K562 (cell line): ENCODE data around the gene CYTH4. TPM values are rescaled to one million over a fixed set of nuclear protein-coding genes. Genes with fewer than 3 reads are reported as not detected.
A peak's percentile ranks its signal among the peaks of the same experiment; 100 is the strongest.

ENCODE experiments used
- ATAC-seq: fragments of 200-7000 bp; cut with Tn5 transposase; 3 replicates; pipeline ENCODE4 v1.9.1; 2020; ENCODE audit warnings: moderate library complexity
- BruUV-seq: library from RNA; stranded (reverse); fragments of 400-500 nt; replicated peaks from 2 replicates; lab custom pipeline; 2021; lab: Mats Ljungman, UMichigan
- CTCF ChIA-PET: fragments of 300-600 bp; formaldehyde crosslinking; extraction: SDS; loops from one replicate; lab custom pipeline; 2021; ENCODE audit warnings: low intra/inter-chr PET ratio; lab: Yijun Ruan, JAX
- POLR2A ChIA-PET: fragments of 300-600, 350-650 bp; sonication (Branson Sonifier 250); formaldehyde crosslinking; extraction: SDS; loops from one replicate; lab custom pipeline; 2021; ENCODE audit warnings: antibody characterized with exemption, inconsistent platforms; lab: Yijun Ruan, JAX
- DNase-seq, 4 experiments: peaks; one replicate each; pipeline versions ENCODE4 v3.0.0 to v3.0.0-alpha.2; 2011 to 2018; ENCODE audit warnings: low spot score in 3 of 4, mixed read lengths in 3 of 4; ENCODE audit errors: extremely low read depth in 1 of 4
- FAIRE-seq: peaks from 2 replicates; lab custom pipeline; 2011; peaks lifted over from hg19 to GRCh38; lab: Jason Lieb, UNC
- H2AFZ ChIP-seq: 2 replicates; pipeline ENCODE4 v1.6.0; 2011; ENCODE audit warnings: low read depth, low read length, control low read depth, inconsistent platforms
- H3K27ac ChIP-seq: fragments of 200-600 bp; 3 replicates; pipeline ENCODE4 v1.8.0; 2011; ENCODE audit warnings: low read depth, mild to moderate bottlenecking, control low read depth, inconsistent platforms, low read length, moderate library complexity, mixed read lengths; ENCODE audit errors: extremely low read depth
- H3K27me3 ChIP-seq, 2 experiments: fragments of 300-600 bp in 1 of 2; 2 replicates in 1 of 2; 3 replicates in 1 of 2; pipeline versions ENCODE4 v1.6.0 to v1.8.0; 2011; ENCODE audit warnings: inconsistent platforms in 2 of 2, low read length in 2 of 2, mild to moderate bottlenecking in 1 of 2, mixed read lengths in 1 of 2, moderate library complexity in 1 of 2; ENCODE audit not compliant: control insufficient read depth in 2 of 2, insufficient read depth in 2 of 2
- H3K36me3 ChIP-seq: fragments of 300-600 bp; 3 replicates; pipeline ENCODE4 v1.8.0; 2011; ENCODE audit warnings: mild to moderate bottlenecking, low read length, inconsistent platforms; ENCODE audit not compliant: control insufficient read depth, insufficient read depth
- H3K4me1 ChIP-seq, 2 experiments: fragments of 200-600 bp in 1 of 2; replicated peaks in 1 of 2; 2 replicates in 1 of 2; 3 replicates in 1 of 2; pipeline versions ENCODE4 v1.5.1 to v1.8.0; 2011; ENCODE audit warnings: inconsistent platforms in 2 of 2, low read length in 2 of 2, mild to moderate bottlenecking in 1 of 2, mixed read lengths in 1 of 2, moderate library complexity in 1 of 2; ENCODE audit not compliant: control insufficient read depth in 2 of 2, insufficient read depth in 2 of 2
- H3K4me2 ChIP-seq: 2 replicates; pipeline ENCODE4 v1.6.1; 2011; ENCODE audit warnings: low read length, control low read depth, inconsistent platforms, mixed read lengths; ENCODE audit not compliant: insufficient read depth
- H3K4me3 ChIP-seq: fragments of 200-600 bp; sonication (generic), shearing (Covaris generic); 2 replicates; pipeline ENCODE4 v1.5.1; 2016; ENCODE audit warnings: control low read depth, inconsistent platforms
- H3K79me2 ChIP-seq: fragments of 200-600 bp; 3 replicates; pipeline ENCODE4 v1.8.0; 2011; ENCODE audit warnings: low read length, inconsistent platforms; ENCODE audit not compliant: control insufficient read depth, insufficient read depth
- H3K9ac ChIP-seq, 2 experiments: 2 replicates each; pipeline versions ENCODE4 v1.6.0 to v1.6.1; 2011; ENCODE audit warnings: low read depth in 2 of 2, low read length in 2 of 2, control low read depth in 1 of 2, inconsistent platforms in 1 of 2, mild to moderate bottlenecking in 1 of 2, mixed read lengths in 1 of 2; ENCODE audit not compliant: insufficient read depth in 1 of 2
- H3K9me1 ChIP-seq: one replicate; pipeline ENCODE4 v1.6.0; 2011; ENCODE audit warnings: inconsistent platforms, mild to moderate bottlenecking, low read length, moderate library complexity; ENCODE audit not compliant: control insufficient read depth, insufficient read depth
- H3K9me3 ChIP-seq: replicated peaks from 2 replicates; pipeline ENCODE4 v1.5.1; 2011; ENCODE audit warnings: low read depth, low read length, inconsistent platforms; ENCODE audit not compliant: control insufficient read depth, insufficient read depth
- H4K20me1 ChIP-seq: replicated peaks from 2 replicates; pipeline ENCODE4 v1.6.1; 2011; ENCODE audit warnings: low read length, inconsistent platforms, mixed read lengths; ENCODE audit not compliant: control insufficient read depth, insufficient read depth
- CEBPB ChIP-seq: fragments of 450-650 bp; IDR thresholded peaks from 2 replicates; pipeline ENCODE4 v1.6.1; 2016; ENCODE audit warnings: missing genetic modification characterization, missing compliant biosample characterization
- CHD1 ChIP-seq: fragments of 200-600 bp; sonication (generic); IDR thresholded peaks from one replicate; pipeline ENCODE4 v1.6.1; 2012; ENCODE audit warnings: mild to moderate bottlenecking, moderate library complexity, low read length, inconsistent platforms
- ELF1 ChIP-seq: fragments of 200-800 bp; sonication (Bioruptor generic); IDR thresholded peaks from 2 replicates; pipeline ENCODE4 v1.6.1; 2016; ENCODE audit warnings: missing genetic modification characterization, missing compliant biosample characterization
- PTBP1 ChIP-seq: fragments of 200-400 bp; formaldehyde crosslinking; IDR thresholded peaks from 2 replicates; pipeline ENCODE4 v1.6.1; 2017; ENCODE audit warnings: low read depth, low read length
- RBM25 ChIP-seq: fragments of 200-400 bp; formaldehyde crosslinking; IDR thresholded peaks from 2 replicates; pipeline ENCODE4 v1.6.1; 2018; ENCODE audit warnings: low read length, low read depth, moderate library complexity; ENCODE audit not compliant: severe bottlenecking
- SMARCA5 ChIP-seq: fragments of 450-650 bp; IDR thresholded peaks from 2 replicates; pipeline ENCODE4 v1.6.1; 2016
- WGBS: fragments of 100-300 bp; shearing (Covaris generic); methylation state at CpG from one replicate; pipeline ENCODE4 v1.1.6; 2016; ENCODE audit warnings: low coverage, mixed read lengths; ENCODE audit not compliant: insufficient coverage; ENCODE audit errors: missing lambda C conversion rate; 5-methylcytosine and 5-hydroxymethylcytosine counted together
- in situ Hi-C: fragments of 300-500 bp; cut with MboI; formaldehyde crosslinking; loops from 4 replicates; pipeline ENCODE4 v1.15.0; 2018; ENCODE audit warnings: inconsistent platforms, mixed read lengths
- intact Hi-C: fragments of 100-400 bp; cut with micrococcal nuclease; formaldehyde crosslinking; loops from 2 replicates; pipeline ENCODE4 v1.14.2; 2022
- polyA plus RNA-seq, 8 experiments: library from polyadenylated mRNA; depleted of rRNA in 4 of 8; stranded (reverse) in 5 of 8; unstranded in 3 of 8; fragments of >200 nt; fragmentation: Nextera tagmentation in 2 of 8; fragmentation: Illumina TruSeq in 1 of 8; extraction: Ambion mirVana in 2 of 8; extraction: Trizol in 1 of 8; gene quantifications; 2 replicates each; pipeline versions ENCODE4 v1.2.1 to v1.2.3, GENCODE V29; 2011 to 2014; ENCODE audit warnings: inconsistent platforms in 1 of 8, missing spikeins in 1 of 8
- total RNA-seq, 7 experiments: library from RNA; depleted of rRNA in 6 of 7; stranded (reverse); fragments of >200 nt in 6 of 7; fragmentation: Illumina TruSeq in 2 of 7; extraction: Trizol in 2 of 7; gene quantifications; 2 replicates each; pipeline versions ENCODE4 v1.2.1 to v1.2.3, GENCODE V29; 2011 to 2021; ENCODE audit warnings: low replicate concordance in 1 of 7
- TF ChIP-seq, protein P1 (sequence below): sonication (generic); formaldehyde crosslinking; IDR thresholded peaks from 2 replicates; pipeline ENCODE4 v1.8.0; 2022; ENCODE audit warnings: mild to moderate bottlenecking, missing genetic modification reagents, borderline replicate concordance
- TF ChIP-seq, protein P2 (sequence below): sonication (generic); formaldehyde crosslinking; IDR thresholded peaks from 2 replicates; pipeline ENCODE4 v1.8.1; 2022; ENCODE audit warnings: missing genetic modification reagents

The CYTH4 gene
- total and polyA plus RNA-seq, 9 of the 15 experiments (the other 6 are each of a cell fraction or from before 2014, with no cell fraction given) = 0.03 to 2.0 (median 0.61) TPM; not detected in 1

DNA sequence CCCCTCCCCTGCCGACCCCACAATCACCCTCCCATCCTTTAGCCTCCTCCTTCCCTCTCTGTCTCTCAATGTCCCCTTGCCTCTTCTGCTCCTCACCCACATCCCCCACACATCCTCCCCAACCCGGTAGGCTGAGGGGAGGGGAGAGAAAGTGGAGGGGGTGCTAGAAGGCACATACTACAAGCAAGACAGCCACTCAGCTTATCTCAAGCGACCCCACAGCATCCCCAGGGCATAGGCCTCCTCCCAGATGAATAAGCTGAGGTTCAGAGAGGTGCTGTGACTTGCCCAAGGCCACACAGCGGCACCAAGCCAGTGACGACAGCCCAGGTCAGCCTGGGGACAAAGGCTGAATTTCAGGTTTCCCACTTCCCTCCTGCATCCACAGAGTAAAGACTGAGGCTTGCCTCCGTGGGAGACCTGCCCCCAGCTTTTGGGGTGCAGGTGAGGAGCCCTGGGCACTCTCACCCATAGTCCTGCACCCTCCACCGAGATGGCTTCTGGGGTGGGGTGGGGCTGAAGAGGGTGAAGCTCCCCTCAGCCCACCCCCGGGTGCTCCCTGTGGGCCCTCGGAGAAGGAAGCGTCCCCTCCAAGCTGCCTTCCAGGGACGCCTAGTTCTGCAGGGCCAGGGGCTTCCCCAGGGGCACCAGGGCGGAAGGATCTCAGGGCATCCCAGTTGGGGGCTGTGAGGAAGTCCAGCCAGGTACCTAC is 38.8 kb upstream of the CYTH4 start:
- H3K4me2 ChIP-seq = peak overlapping the region; percentile 92
- H3K36me3 ChIP-seq = peaks cover 36% of the 10 kb centered on the region; the same call in 2 of the 3 replicates
- no peaks in the 10 kb centered on the region for H3K9me1 ChIP-seq
- intact Hi-C loops = no loop called here
- no peaks in the 10 kb centered on the region for H3K27me3 ChIP-seq
- peaks cover 29 to 49% of the 10 kb centered on the region in 2 experiments for H3K4me1 ChIP-seq
- ChIA-PET CTCF (no interaction called here), POLR2A (interaction anchor here (0.6 to 0.7 kb wide), 2 partner anchors 21 to 69 kb away, joined by 3 to 4 read pairs; no protein-coding TSS in a partner anchor)
- ATAC-seq = peak; percentile 2; the same call in 1 of the 3 replicates
- 0% methylated on average over 5 of the region's 12 CpGs for WGBS
- DNase-seq = peak in 1 of 4 experiments; percentile 34
- peak overlapping the region; percentile 88 for H3K27ac ChIP-seq
- peak overlapping the region; percentile 56; the same call in 1 of the 2 replicates for H2AFZ ChIP-seq
- in situ Hi-C loops = no loop called here
- H3K79me2 ChIP-seq = peaks cover 42% of the 10 kb centered on the region
- FAIRE-seq = no peak
- no peaks in the 10 kb centered on the region for H3K9me3 ChIP-seq
- H3K9ac ChIP-seq = peak overlapping the region; percentile 80 to 91
- TSS peak; percentile 48 for BruUV-seq
- no peaks in the 10 kb centered on the region; the same call in none of the 2 replicates for H4K20me1 ChIP-seq
- peak overlapping the region; percentile 76 for H3K4me3 ChIP-seq
- TF ChIP-seq CHD1 (peak; percentile 88), RBM25 (peak; percentile 68), ELF1 (peak; percentile 17; the same call in 1 of the 2 replicates), CEBPB (tag) (no peak), SMARCA5 (peak; percentile 83; the same call in 1 of the 2 replicates), PTBP1 (peak; percentile 70; the same call in 1 of the 2 replicates)
- TF ChIP-seq, protein P1, sequence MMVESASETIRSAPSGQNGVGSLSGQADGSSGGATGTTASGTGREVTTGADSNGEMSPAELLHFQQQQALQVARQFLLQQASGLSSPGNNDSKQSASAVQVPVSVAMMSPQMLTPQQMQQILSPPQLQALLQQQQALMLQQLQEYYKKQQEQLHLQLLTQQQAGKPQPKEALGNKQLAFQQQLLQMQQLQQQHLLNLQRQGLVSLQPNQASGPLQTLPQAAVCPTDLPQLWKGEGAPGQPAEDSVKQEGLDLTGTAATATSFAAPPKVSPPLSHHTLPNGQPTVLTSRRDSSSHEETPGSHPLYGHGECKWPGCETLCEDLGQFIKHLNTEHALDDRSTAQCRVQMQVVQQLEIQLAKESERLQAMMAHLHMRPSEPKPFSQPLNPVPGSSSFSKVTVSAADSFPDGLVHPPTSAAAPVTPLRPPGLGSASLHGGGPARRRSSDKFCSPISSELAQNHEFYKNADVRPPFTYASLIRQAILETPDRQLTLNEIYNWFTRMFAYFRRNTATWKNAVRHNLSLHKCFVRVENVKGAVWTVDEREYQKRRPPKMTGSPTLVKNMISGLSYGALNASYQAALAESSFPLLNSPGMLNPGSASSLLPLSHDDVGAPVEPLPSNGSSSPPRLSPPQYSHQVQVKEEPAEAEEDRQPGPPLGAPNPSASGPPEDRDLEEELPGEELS (CRISPR knock-in tag) = no peak; the same call in 1 of the 2 replicates
- TF ChIP-seq, protein P2, sequence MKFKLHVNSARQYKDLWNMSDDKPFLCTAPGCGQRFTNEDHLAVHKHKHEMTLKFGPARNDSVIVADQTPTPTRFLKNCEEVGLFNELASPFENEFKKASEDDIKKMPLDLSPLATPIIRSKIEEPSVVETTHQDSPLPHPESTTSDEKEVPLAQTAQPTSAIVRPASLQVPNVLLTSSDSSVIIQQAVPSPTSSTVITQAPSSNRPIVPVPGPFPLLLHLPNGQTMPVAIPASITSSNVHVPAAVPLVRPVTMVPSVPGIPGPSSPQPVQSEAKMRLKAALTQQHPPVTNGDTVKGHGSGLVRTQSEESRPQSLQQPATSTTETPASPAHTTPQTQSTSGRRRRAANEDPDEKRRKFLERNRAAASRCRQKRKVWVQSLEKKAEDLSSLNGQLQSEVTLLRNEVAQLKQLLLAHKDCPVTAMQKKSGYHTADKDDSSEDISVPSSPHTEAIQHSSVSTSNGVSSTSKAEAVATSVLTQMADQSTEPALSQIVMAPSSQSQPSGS = no peak
